Transverse colon (tissue), 4 donors: ENCODE measurements around the gene TXNDC17.

Experiments
- CTCF ChIP-seq, 5 experiments: fragments of 200-600 bp in 3 of 5; fragments of 450-650 bp in 2 of 5; sonication (generic) in 3 of 5; IDR thresholded peaks; 1 replicate in 2 of 5; 2 replicates in 3 of 5; pipeline ENCODE4 v1.5.1; 2016 to 2017; ENCODE audit warnings: antibody characterized with exemption in 5 of 5, inconsistent platforms in 3 of 5, mild to moderate bottlenecking in 2 of 5, moderate library complexity in 1 of 5
- EP300 ChIP-seq: sonication (generic); formaldehyde crosslinking; IDR thresholded peaks from one replicate; pipeline ENCODE4 v1.6.1; 2017; ENCODE audit warnings: antibody characterized with exemption, low read depth
- POLR2A ChIP-seq: fragments of 450-650 bp; IDR thresholded peaks from one replicate; pipeline ENCODE4 v1.6.1; 2016; ENCODE audit warnings: antibody characterized with exemption, mild to moderate bottlenecking, moderate library complexity
- POLR2AphosphoS5 ChIP-seq, 3 donors: sonication (generic); formaldehyde crosslinking; IDR thresholded peaks; one replicate each; pipeline ENCODE4 v1.6.1; 2016; ENCODE audit warnings: antibody characterized with exemption in 3 of 3

- TF ChIP-seq CTCF (IDR thresholded peaks at IDR 0.05): no peak
- no peak for TF ChIP-seq POLR2A
- no peak for TF ChIP-seq EP300
- TF ChIP-seq POLR2AphosphoS5 (IDR thresholded peaks at IDR 0.05): no peak
Measured at GRCh38 chr17:6661464-6661848, 20.6 kb downstream of the TXNDC17 start.
